Pancreas (tissue), 10 donors: ENCODE measurements around the gene NCF4. TPM values are rescaled to one million over a fixed set of nuclear protein-coding genes. Genes with fewer than 3 reads are reported as not detected.
A peak's percentile ranks its signal among the peaks of the same experiment; 100 is the strongest.

Experiments used
- ATAC-seq, 4 donors: fragments of 200-7000 bp; cut with Tn5 transposase; one replicate each; pipeline versions ENCODE4 v1.8.0 to v1.9.1; 2020; ENCODE audit warnings: mild to moderate bottlenecking in 4 of 4, moderate library complexity in 4 of 4
- DNase-seq, 6 donors: peaks; one replicate each; pipeline ENCODE4 v3.0.0-alpha.2; 2020
- FAIRE-seq: peaks from 2 replicates; lab custom pipeline; 2012; peaks lifted over from hg19 to GRCh38; lab: Jason Lieb, UNC
- H3K27ac ChIP-seq, 4 donors: fragments of 200-600 bp; sonication (generic); 1 replicate in 3 of 4; 2 replicates in 1 of 4; pipeline versions ENCODE4 v1.5.0 to v1.8.0; 2020
- H3K27me3 ChIP-seq, 4 donors: fragments of 200-600 bp; one replicate each; pipeline ENCODE4 v1.8.0; 2021
- H3K36me3 ChIP-seq, 3 donors: fragments of 200-600 bp; sonication (generic) in 1 of 3; one replicate each; pipeline versions ENCODE4 v1.5.0 to v1.8.0; 2020 to 2021
- H3K4me1 ChIP-seq, 3 donors: fragments of 200-600 bp; one replicate each; pipeline ENCODE4 v1.8.0; 2021
- H3K4me3 ChIP-seq, 4 donors: fragments of 200-600 bp; sonication (generic) in 2 of 4; one replicate each; pipeline versions ENCODE4 v1.5.0 to v1.8.0; 2020 to 2021
- H3K9me3 ChIP-seq, 4 donors: fragments of 200-600 bp; one replicate each; pipeline ENCODE4 v1.8.0; 2021
- CTCF ChIP-seq, 4 donors: fragments of 200-600 bp; sonication (generic) in 3 of 4; IDR thresholded peaks; one replicate each; pipeline versions ENCODE4 v1.5.0 to v1.8.0; 2021; ENCODE audit warnings: antibody characterized with exemption in 4 of 4
- WGBS, 2 donors: extraction: QIAGEN DNeasy Blood & Tissue Kit; methylation state at CpG; one replicate each; pipeline ENCODE4 v1.1.7; 2013; 5-methylcytosine and 5-hydroxymethylcytosine counted together
- intact Hi-C, 3 donors: fragments of 100-400 bp; cut with DNase I; formaldehyde crosslinking; loops; one replicate each; pipeline versions ENCODE4 v1.11.1 to v1.14.2; 2022
- polyA plus RNA-seq, 2 donors: library from polyadenylated mRNA; stranded (reverse); fragments of 200-250 nt; gene quantifications; one replicate each; pipeline ENCODE4 v1.2.3, GENCODE V29; 2013
- total RNA-seq, 6 donors: library from RNA; stranded (reverse); fragmentation: NEBNext Ultra II Directional in 4 of 6; extraction: Animal tissue kit (Norgen Biotek cat#: 25700) in 4 of 6; gene quantifications; one replicate each; pipeline versions ENCODE4 v1.2.1 to v1.2.4, GENCODE V29; 2021 to 2023
- donor health status: healthy with polysubstance abuse.
- donor health status: DM: no; HTN: no; CAD: no; lungs with moderate emphysema.
- donor health status: DM: no; HTN: no; CAD: no.
- donor health status: control.
- donor health status: control.
- donor health status: Bipolar disorder and iron deficiency.
- donor health status: DM: yes; HTN: yes; CAD: no.
- donor health status: DM: no; HTN: no; CAD: no.
- donor health status: DM: no; HTN: no; CAD: no.
- donor health status: DM: yes; HTN: yes; CAD: no.

NCF4 gene
- total and polyA plus RNA-seq, 8 donors, result 0.32 to 7.1 (median 3.2) TPM

- no peaks in the 10 kb centered on the region for H3K36me3 ChIP-seq
- intact Hi-C loops, result no loop called here
- no peaks in the 10 kb centered on the region for H3K9me3 ChIP-seq
- 79 to 83% methylated on average over 26 of the region's 26 CpGs for WGBS, 2 donors
- peak overlapping the region in 1 of 4 donors; percentile 8 for H3K4me3 ChIP-seq
- no peaks in the 10 kb centered on the region for H3K27me3 ChIP-seq
- H3K4me1 ChIP-seq, result peaks cover 0 to 2% (median 0%) of the 10 kb centered on the region in 3 donors
- FAIRE-seq (no peak), DNase-seq (peak in 1 of 6 donors; percentile 34), ATAC-seq (peak in 3 of 4 donors; percentile 44 to 66 (median 47))
- peak overlapping the region in 1 of 4 donors; percentile 60 for H3K27ac ChIP-seq
- TF ChIP-seq CTCF (IDR thresholded peaks at IDR 0.05), result no peak
Measured at GRCh38 chr22:36862251-36863242, 1.7 kb downstream of the NCF4 start.

- intact Hi-C loops, result no loop called here
- no peak for DNase-seq
- Histone ChIP-seq H3K9me3 (no peaks in the 10 kb centered on the region), H3K27me3 (no peaks in the 10 kb centered on the region), H3K36me3 (no peaks in the 10 kb centered on the region), H3K4me3 (no peak overlapping the region), H3K4me1 (peaks cover 0 to 2% (median 0%) of the 10 kb centered on the region in 3 donors), H3K27ac (no peak overlapping the region)
- FAIRE-seq, result no peak
- TF ChIP-seq CTCF (IDR thresholded peaks at IDR 0.05), result no peak
- 58 to 64% methylated on average over 11 of the region's 11 CpGs for WGBS, 2 donors
- no peak for ATAC-seq
Measured at GRCh38 chr22:36863281-36863680, 2.5 kb downstream of the NCF4 start.

GRCh38 chr22:36863979-36864378, 3.2 kb downstream of the NCF4 start:
- no peak for TF ChIP-seq CTCF (IDR thresholded peaks at IDR 0.05)
- H3K27ac ChIP-seq, result no peak overlapping the region
- intact Hi-C loops, result no loop called here
- no peaks in the 10 kb centered on the region for H3K36me3 ChIP-seq
- no peaks in the 10 kb centered on the region for H3K9me3 ChIP-seq
- FAIRE-seq (no peak), ATAC-seq (no peak), DNase-seq (no peak)
- 74 to 83% methylated on average over 6 of the region's 6 CpGs for WGBS, 2 donors
- peaks cover 0 to 2% (median 0%) of the 10 kb centered on the region in 3 donors for H3K4me1 ChIP-seq
- no peak overlapping the region for H3K4me3 ChIP-seq
- H3K27me3 ChIP-seq, result no peaks in the 10 kb centered on the region

DNA sequence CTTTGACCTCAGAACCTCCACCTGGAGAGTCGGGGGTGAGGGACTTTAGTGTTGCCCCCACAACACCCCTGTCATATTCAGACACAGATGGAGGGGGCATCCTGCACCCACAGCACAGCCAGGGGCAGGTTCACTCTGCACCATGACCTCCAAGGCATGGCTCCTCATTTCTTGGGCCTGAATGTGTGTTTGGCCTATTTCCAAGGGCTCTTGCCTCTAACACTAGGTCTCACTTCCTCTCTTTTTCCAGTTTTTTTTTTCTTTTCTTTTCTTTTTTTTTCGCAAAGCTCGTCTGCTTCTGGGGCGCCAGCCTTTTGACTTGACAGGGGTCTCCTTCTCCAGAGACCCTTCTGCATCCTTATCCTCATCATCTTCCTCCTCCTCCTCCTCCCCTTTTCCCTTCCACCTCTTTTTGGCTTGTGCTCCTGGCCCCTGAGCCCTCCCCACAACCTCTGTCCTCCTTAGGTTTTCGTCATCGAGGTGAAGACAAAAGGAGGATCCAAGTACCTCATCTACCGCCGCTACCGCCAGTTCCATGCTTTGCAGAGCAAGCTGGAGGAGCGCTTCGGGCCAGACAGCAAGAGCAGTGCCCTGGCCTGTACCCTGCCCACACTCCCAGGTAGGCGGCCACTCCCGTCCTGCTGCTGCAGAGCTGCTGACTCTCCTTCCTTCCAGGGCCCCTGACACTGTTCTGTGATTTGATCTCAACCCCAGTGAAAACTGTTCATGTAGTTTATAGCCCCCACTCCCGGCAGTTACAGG, 3.8 kb downstream of the NCF4 start:
- 69 to 76% methylated on average over 14 of the region's 14 CpGs for WGBS, 2 donors
- Histone ChIP-seq H3K9me3 (no peaks in the 10 kb centered on the region), H3K27ac (no peak overlapping the region), H3K4me1 (peaks cover 0 to 2% (median 0%) of the 10 kb centered on the region in 3 donors), H3K4me3 (no peak overlapping the region), H3K36me3 (no peaks in the 10 kb centered on the region), H3K27me3 (no peaks in the 10 kb centered on the region)
- no peak for TF ChIP-seq CTCF (IDR thresholded peaks at IDR 0.05)
- ATAC-seq (no peak), DNase-seq (no peak), FAIRE-seq (no peak)
- intact Hi-C loops, result no loop called here
